Right atrium auricular region (tissue), 2 donors: ENCODE results near the gene NTN3. TPM values are rescaled to one million over a fixed set of nuclear protein-coding genes. Genes with fewer than 3 reads are reported as not detected.

Experiments
- DNase-seq: peaks from one replicate; pipeline ENCODE4 v3.0.0-alpha.2; 2019; ENCODE audit warnings: low spot score
- H3K27ac ChIP-seq, 2 donors: fragments of 200-600 bp; sonication (generic); 1 replicate in 1 of 2; 2 replicates in 1 of 2; pipeline ENCODE4 v1.5.1; 2016 to 2019
- H3K27me3 ChIP-seq, 2 donors: fragments of 200-600 bp; sonication (generic); one replicate each; pipeline versions ENCODE4 v1.5.1 to v1.6.0; 2017 to 2019
- H3K36me3 ChIP-seq: fragments of 200-600 bp; sonication (generic); one replicate; pipeline ENCODE4 v1.5.1; 2016
- H3K4me1 ChIP-seq, 2 donors: fragments of 200-600 bp; sonication (generic); one replicate each; pipeline versions ENCODE4 v1.5.1 to v1.6.0; 2017 to 2019
- H3K4me3 ChIP-seq, 2 donors: fragments of 200-600 bp; sonication (generic); 1 replicate in 1 of 2; 2 replicates in 1 of 2; pipeline ENCODE4 v1.5.1; 2017 to 2019; ENCODE audit warnings: mild to moderate bottlenecking in 1 of 2, moderate library complexity in 1 of 2
- H3K9me3 ChIP-seq, 2 donors: fragments of 200-600 bp; sonication (generic); one replicate each; pipeline ENCODE4 v1.5.1; 2019
- total RNA-seq, 2 donors: library from RNA; depleted of rRNA; stranded (reverse); fragments of >200 nt; gene quantifications; one replicate each; pipeline ENCODE4 v1.1.0, GENCODE V29; 2016
- TF ChIP-seq, protein P1 (sequence below), 2 donors: fragments of 200-600 bp; sonication (generic); IDR thresholded peaks; one replicate each; pipeline ENCODE4 v1.5.1; 2019; ENCODE audit warnings: antibody characterized with exemption in 2 of 2

NTN3 gene
- total RNA-seq, 2 donors from 2014 or later = 0.22 to 0.51 TPM

DNA sequence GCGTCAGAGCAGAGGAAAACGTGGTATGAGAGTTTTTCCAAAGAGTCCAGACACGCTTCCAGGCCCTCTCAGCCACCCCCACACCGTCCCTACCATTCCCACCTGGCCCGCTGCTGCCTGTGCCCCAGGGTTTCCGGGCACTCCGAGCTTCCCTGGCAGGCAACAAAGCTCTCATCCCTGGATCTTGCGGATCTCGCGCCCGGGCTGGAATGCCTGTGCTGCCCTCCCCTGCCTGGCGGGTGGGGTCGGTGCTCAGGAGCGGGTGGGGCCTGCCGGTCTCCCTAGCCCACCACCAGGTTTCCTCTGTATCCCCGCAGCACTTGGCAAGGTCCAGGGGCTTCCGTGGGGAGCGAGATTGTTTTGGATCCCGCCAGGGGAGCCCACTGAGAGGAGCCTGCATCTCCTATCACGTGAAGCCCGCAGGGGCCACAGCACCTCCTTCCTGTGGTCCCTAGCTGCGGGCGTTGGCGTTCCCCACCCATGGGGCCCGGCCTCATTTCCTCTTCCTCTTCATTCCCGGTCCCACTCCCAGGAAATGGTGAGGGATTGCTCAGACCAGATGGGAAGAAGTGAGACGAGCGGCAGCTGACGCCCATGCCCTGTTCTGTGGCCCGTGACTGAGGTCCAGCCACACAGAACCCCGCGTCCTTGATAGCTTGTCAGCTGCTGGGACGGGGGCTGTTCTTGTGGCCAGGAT lies 14.9 kb downstream of the NTN3 start:
- DNase-seq = no peak
- TF ChIP-seq, protein P1, sequence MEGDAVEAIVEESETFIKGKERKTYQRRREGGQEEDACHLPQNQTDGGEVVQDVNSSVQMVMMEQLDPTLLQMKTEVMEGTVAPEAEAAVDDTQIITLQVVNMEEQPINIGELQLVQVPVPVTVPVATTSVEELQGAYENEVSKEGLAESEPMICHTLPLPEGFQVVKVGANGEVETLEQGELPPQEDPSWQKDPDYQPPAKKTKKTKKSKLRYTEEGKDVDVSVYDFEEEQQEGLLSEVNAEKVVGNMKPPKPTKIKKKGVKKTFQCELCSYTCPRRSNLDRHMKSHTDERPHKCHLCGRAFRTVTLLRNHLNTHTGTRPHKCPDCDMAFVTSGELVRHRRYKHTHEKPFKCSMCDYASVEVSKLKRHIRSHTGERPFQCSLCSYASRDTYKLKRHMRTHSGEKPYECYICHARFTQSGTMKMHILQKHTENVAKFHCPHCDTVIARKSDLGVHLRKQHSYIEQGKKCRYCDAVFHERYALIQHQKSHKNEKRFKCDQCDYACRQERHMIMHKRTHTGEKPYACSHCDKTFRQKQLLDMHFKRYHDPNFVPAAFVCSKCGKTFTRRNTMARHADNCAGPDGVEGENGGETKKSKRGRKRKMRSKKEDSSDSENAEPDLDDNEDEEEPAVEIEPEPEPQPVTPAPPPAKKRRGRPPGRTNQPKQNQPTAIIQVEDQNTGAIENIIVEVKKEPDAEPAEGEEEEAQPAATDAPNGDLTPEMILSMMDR (IDR thresholded peaks at IDR 0.05) = no peak
- Histone ChIP-seq H3K36me3 (no peaks in the 10 kb centered on the region), H3K27ac (peak overlapping the region in 1 of 2 donors; percentile 31), H3K9me3 (no peaks in the 10 kb centered on the region), H3K4me1 (peaks cover 0 to 36% of the 10 kb centered on the region in 2 donors), H3K27me3 (no peaks in the 10 kb centered on the region), H3K4me3 (peak overlapping the region in 1 of 2 donors; percentile 22)

DNA sequence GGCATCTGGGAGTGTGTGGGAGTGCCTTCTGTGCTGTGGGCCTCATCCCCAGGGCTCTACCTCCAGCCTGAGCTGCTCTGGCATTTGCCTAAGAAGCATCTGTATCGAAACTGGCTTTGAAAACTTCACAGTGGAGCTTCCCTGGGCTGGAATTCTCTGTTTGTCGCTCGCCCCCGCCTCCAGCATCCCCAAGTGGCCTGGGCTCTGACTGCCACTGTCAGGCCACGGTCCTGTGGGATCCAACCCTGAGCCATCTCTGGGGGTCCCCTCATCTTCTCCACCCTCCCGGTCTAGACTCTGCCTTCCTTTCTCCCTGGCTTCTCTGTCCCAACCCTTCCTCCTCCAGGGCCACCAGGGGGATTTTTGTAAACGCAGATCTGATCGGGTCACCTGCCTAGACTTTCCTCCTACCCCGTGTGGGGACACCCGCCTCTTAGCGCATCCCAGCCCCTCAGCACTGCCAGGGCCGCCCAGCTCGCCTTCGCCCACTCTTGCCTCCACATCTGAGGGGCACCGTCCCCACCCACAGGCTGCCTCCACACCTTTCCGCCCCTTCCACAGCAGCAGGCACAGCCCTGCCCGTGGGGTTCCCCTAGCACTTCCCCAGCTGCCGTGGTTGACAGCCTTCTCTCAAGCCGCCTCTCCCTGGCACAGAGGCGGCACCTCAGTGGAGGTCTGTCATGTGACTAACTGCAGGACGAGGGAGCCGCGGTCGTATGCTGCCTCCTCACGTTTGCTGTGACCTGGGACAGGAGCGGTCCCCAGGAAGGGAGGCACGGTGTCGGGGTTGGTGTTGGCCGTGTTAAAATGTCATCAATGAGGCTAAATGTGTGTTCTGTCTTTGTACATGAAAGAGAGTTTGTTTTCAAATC lies 15.8 kb downstream of the NTN3 start:
- Histone ChIP-seq H3K36me3 (no peaks in the 10 kb centered on the region), H3K27me3 (no peaks in the 10 kb centered on the region), H3K4me1 (peaks cover 0 to 36% of the 10 kb centered on the region in 2 donors), H3K9me3 (no peaks in the 10 kb centered on the region), H3K27ac (peak overlapping the region in 1 of 2 donors; percentile 31), H3K4me3 (no peak overlapping the region)
- DNase-seq = no peak
- TF ChIP-seq, protein P1 (IDR thresholded peaks at IDR 0.05) = peak in 1 of 2 donors; percentile 65

DNA sequence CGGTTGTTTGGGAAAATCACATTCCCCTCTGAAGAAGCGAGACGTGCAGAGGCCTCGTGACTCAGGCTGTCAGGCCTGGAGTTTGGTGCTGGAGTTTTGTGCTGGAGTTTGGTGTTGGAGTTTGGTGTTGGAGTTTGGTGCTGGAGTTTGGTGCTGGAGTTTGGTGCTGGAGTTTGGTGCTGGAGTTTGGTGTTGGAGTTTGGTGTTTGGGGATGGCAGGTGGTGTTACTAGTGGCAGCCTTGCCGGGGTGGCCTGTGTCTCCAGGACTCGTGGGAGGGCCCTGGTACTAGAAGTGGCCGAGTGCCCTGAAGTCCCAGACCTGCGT lies 16.4 kb downstream of the NTN3 start:
- Histone ChIP-seq H3K27ac (no peak overlapping the region), H3K27me3 (no peaks in the 10 kb centered on the region), H3K36me3 (no peaks in the 10 kb centered on the region), H3K9me3 (no peaks in the 10 kb centered on the region), H3K4me1 (peaks cover 0 to 30% of the 10 kb centered on the region in 2 donors), H3K4me3 (no peak overlapping the region)
- TF ChIP-seq, protein P1 (IDR thresholded peaks at IDR 0.05) = no peak
- no peak for DNase-seq

DNA sequence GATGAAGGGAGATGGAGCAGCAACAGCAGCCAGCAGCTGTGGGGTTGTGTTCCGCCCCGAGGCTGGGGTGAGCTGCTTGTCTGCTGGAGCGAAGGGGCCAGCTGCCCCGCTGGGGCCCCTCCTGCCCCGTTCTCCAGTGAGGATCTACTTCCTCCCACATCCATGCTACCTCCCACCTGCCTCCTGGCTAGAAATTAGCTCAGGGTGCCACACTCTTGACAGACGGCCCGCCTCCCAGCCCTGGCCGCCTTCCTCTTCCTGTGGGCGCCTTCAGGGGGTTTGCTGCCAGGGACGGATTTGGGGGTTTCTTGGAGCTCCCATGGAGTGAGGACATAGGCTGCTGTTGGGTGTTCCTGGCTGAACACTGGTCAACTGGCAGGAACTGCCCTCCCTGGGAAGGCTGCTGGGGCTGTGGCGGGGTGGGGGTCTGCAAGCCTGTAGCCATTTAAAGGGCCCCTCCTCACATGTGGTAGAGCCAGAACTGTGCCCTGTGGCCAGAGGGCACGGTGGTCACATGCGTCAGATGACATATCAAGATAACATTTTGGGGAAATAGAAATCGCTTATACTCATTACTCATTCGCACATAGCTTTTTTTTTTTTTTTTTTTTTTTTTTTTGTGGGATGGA lies 16.9 kb downstream of the NTN3 start:
- H3K27ac ChIP-seq = no peak overlapping the region
- H3K4me3 ChIP-seq = no peak overlapping the region
- H3K36me3 ChIP-seq = no peaks in the 10 kb centered on the region
- peaks cover 0 to 25% of the 10 kb centered on the region in 2 donors for H3K4me1 ChIP-seq
- no peaks in the 10 kb centered on the region for H3K9me3 ChIP-seq
- TF ChIP-seq, protein P1 (IDR thresholded peaks at IDR 0.05) = no peak
- DNase-seq = no peak
- H3K27me3 ChIP-seq = no peaks in the 10 kb centered on the region

DNA sequence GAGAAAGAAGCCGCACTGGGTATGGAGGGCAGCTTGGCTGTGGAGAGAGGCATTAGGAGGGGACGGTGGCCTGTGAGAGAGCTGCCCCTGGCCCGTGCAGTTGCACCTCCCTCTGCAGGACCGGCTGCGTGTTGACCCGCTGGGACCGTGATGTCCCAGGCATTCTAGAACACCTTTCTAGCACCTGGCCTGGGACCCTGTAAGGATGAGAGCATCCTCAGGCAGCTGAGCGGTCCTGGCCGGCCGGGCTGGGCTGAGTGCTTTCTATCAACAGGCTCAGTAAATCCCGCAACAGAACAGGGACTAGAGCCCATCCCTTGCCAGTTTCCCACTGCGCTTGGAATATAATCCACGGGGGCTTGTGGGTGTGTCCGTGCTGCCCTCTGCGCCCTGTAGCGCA lies 18.5 kb downstream of the NTN3 start:
- no peak for DNase-seq
- Histone ChIP-seq H3K4me1 (peaks cover 0 to 14% of the 10 kb centered on the region in 2 donors), H3K4me3 (no peak overlapping the region), H3K36me3 (no peaks in the 10 kb centered on the region), H3K27ac (no peak overlapping the region), H3K9me3 (no peaks in the 10 kb centered on the region), H3K27me3 (no peaks in the 10 kb centered on the region)
- TF ChIP-seq, protein P1 (IDR thresholded peaks at IDR 0.05) = no peak
